ENCODE data around the gene GPR39. TPM values are rescaled to one million over a fixed set of nuclear protein-coding genes. Genes with fewer than 3 reads are reported as not detected.

The GPR39 gene
- total RNA-seq, 1 experiment from 2014 or later, result 20.9 TPM

- BruUV-seq (replicated peaks), result no TSS peak
- Histone ChIP-seq H3K27ac (no peak overlapping the region), H3K4me1 (replicated peaks; ENCODE audit: insufficient read depth) (no peaks in the 10 kb centered on the region), H3K27me3 (ENCODE audit: insufficient read depth, low read depth) (no peaks in the 10 kb centered on the region), H3K4me3 (no peak overlapping the region), H3K36me3 (ENCODE audit: low read depth) (peaks cover 48% of the 10 kb centered on the region), H3K9me2 (ENCODE audit: insufficient read depth) (no peaks in the 10 kb centered on the region), H3F3A (ENCODE audit: insufficient read depth, low read depth) (no peaks in the 10 kb centered on the region), H3K9me3 (ENCODE audit: insufficient read depth, low read depth) (peaks cover 53% of the 10 kb centered on the region), H2AFZ (no peak overlapping the region), H3K79me2 (ENCODE audit: low read depth) (peaks cover 9% of the 10 kb centered on the region; the same call in 1 of the 2 replicates), H4K20me1 (ENCODE audit: insufficient read depth) (no peaks in the 10 kb centered on the region), H3K4me2 (no peak overlapping the region)
- TF ChIP-seq CTCF (conservative IDR thresholded peaks at IDR 0.05) (no peak), EZH2 (IDR thresholded peaks at IDR 0.05; ENCODE audit: low read depth) (no peak)
- POLR2A ChIA-PET (ENCODE audit: unreplicated experiment), result no interaction called here
- no peak for DNase-seq
- CTCF ChIA-PET, result no interaction called here
- intact Hi-C loops (cut with micrococcal nuclease; ENCODE audit: unreplicated experiment), result no loop called here
Measured at GRCh38 chr2:132468821-132469675, 52.4 kb downstream of the GPR39 start.

- H3K9me2 ChIP-seq (ENCODE audit: insufficient read depth), result no peaks in the 10 kb centered on the region
- H2AFZ ChIP-seq, result no peak overlapping the region
- H3K79me2 ChIP-seq (ENCODE audit: low read depth), result peaks cover 16% of the 10 kb centered on the region; the same call in 1 of the 2 replicates
- no TSS peak for BruUV-seq (replicated peaks)
- ChIA-PET CTCF (no interaction called here), POLR2A (ENCODE audit: unreplicated experiment) (no interaction called here)
- H3F3A ChIP-seq (ENCODE audit: insufficient read depth, low read depth), result no peaks in the 10 kb centered on the region
- no peak overlapping the region for H3K4me3 ChIP-seq
- no peaks in the 10 kb centered on the region for H4K20me1 ChIP-seq (ENCODE audit: insufficient read depth)
- peaks cover 41% of the 10 kb centered on the region for H3K9me3 ChIP-seq (ENCODE audit: insufficient read depth, low read depth)
- no peak overlapping the region for H3K27ac ChIP-seq
- no peaks in the 10 kb centered on the region for H3K4me1 ChIP-seq (replicated peaks; ENCODE audit: insufficient read depth)
- H3K4me2 ChIP-seq, result no peak overlapping the region
- intact Hi-C loops (cut with micrococcal nuclease; ENCODE audit: unreplicated experiment), result no loop called here
- DNase-seq, result no peak
- H3K36me3 ChIP-seq (ENCODE audit: low read depth), result peaks cover 36% of the 10 kb centered on the region
- TF ChIP-seq EZH2 (IDR thresholded peaks at IDR 0.05; ENCODE audit: low read depth), result no peak
- TF ChIP-seq CTCF (conservative IDR thresholded peaks at IDR 0.05), result no peak
- H3K27me3 ChIP-seq (ENCODE audit: insufficient read depth, low read depth), result no peaks in the 10 kb centered on the region
Measured at GRCh38 chr2:132470746-132471145, 54.1 kb downstream of the GPR39 start.

DNA sequence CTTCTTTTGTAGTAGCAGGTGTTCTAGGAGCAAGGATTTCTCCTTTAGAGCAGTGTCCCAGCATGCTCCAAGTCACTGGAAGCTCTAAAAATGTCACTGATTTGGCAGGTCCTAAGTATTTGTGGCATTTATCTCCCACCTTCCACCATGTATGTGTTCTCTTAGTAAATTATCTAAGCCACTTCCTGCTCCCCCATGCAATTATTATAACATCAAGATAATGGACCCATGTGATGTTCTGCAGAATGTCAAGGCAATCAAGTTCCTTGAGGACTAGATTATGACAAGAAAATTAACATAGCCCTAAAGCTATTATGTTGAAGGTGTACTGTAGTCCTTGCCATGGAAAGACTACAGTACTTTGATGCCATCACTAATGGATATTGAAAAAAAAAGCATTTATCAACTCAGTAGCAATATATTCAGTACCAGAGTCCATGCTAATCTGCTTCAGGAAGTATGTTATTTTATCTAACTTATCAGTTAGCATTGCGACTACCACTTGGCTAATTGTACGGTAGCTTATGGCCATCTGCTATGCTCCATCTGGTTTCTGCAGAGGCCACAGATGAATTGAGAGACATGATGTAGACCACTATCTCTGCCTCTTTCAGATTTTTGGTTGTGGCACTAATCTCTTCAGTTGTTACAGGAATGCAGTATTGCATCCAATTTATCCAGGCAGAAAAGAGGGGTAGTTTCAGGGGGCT, 56.7 kb downstream of the GPR39 start:
- ChIA-PET POLR2A (ENCODE audit: unreplicated experiment) (no interaction called here), CTCF (no interaction called here)
- Histone ChIP-seq H3K4me2 (no peak overlapping the region), H3K9me2 (ENCODE audit: insufficient read depth) (no peaks in the 10 kb centered on the region), H3K79me2 (ENCODE audit: low read depth) (peaks cover 15% of the 10 kb centered on the region; the same call in 1 of the 2 replicates), H3K36me3 (ENCODE audit: low read depth) (peaks cover 17% of the 10 kb centered on the region), H3K27ac (no peak overlapping the region), H3F3A (ENCODE audit: insufficient read depth, low read depth) (no peaks in the 10 kb centered on the region), H3K27me3 (ENCODE audit: insufficient read depth, low read depth) (no peaks in the 10 kb centered on the region), H3K9me3 (ENCODE audit: insufficient read depth, low read depth) (peaks cover 23% of the 10 kb centered on the region), H3K4me3 (no peak overlapping the region), H2AFZ (no peak overlapping the region), H3K4me1 (replicated peaks; ENCODE audit: insufficient read depth) (no peaks in the 10 kb centered on the region), H4K20me1 (ENCODE audit: insufficient read depth) (no peaks in the 10 kb centered on the region)
- BruUV-seq (replicated peaks), result no TSS peak
- intact Hi-C loops (cut with micrococcal nuclease; ENCODE audit: unreplicated experiment), result no loop called here
- DNase-seq, result no peak
- TF ChIP-seq EZH2 (IDR thresholded peaks at IDR 0.05; ENCODE audit: low read depth) (no peak), CTCF (conservative IDR thresholded peaks at IDR 0.05) (no peak)
